T-helper 2 cell treated with Interferon-gamma antibody and Interleukin-4, amounts not matched to agents 5 μg/mL and 100 μg/mL, for 36 hours (primary cell): ENCODE data around the gene C2CD3.
A peak's percentile ranks its signal among the peaks of the same experiment; 100 is the strongest.

Experiments used
- DNase-seq: peaks from one replicate; pipeline ENCODE4 v3.0.0; 2021; ENCODE audit warnings: low spot score
- H3K27ac Mint-ChIP-seq: one replicate; pipeline ENCODE4 v1.8.0; 2021; ENCODE audit warnings: mild to moderate bottlenecking, mixed read lengths
- H3K27me3 Mint-ChIP-seq: one replicate; pipeline ENCODE4 v1.8.0; 2021; ENCODE audit warnings: low read depth, mixed read lengths
- H3K36me3 Mint-ChIP-seq: one replicate; pipeline ENCODE4 v1.8.0; 2021; ENCODE audit warnings: low read depth, mixed read lengths
- H3K4me1 Mint-ChIP-seq: one replicate; pipeline ENCODE4 v1.8.0; 2021; ENCODE audit warnings: low read depth, mixed read lengths
- H3K4me3 Mint-ChIP-seq: one replicate; pipeline ENCODE4 v1.8.0; 2022; ENCODE audit warnings: mild to moderate bottlenecking, moderate library complexity, mixed read lengths
- H3K9me3 Mint-ChIP-seq: one replicate; pipeline ENCODE4 v1.8.0; 2021; ENCODE audit warnings: mixed read lengths

Gene C2CD3

GRCh38 chr11:73981051-73981805 lies 189.6 kb downstream of the C2CD3 start:
- Mint-ChIP-seq H3K9me3 (no peaks in the 10 kb centered on the region), H3K27ac (peak overlapping the region; percentile 95), H3K27me3 (no peaks in the 10 kb centered on the region), H3K4me1 (peaks cover 65% of the 10 kb centered on the region), H3K36me3 (peaks cover 63% of the 10 kb centered on the region), H3K4me3 (peak overlapping the region; percentile 97)
- no peak for DNase-seq

- DNase-seq: peak; percentile 60
- peaks cover 71% of the 10 kb centered on the region for H3K36me3 Mint-ChIP-seq
These were observed 190.5 kb downstream of the C2CD3 start for GRCh38 chr11:73980001-73980961.

DNA sequence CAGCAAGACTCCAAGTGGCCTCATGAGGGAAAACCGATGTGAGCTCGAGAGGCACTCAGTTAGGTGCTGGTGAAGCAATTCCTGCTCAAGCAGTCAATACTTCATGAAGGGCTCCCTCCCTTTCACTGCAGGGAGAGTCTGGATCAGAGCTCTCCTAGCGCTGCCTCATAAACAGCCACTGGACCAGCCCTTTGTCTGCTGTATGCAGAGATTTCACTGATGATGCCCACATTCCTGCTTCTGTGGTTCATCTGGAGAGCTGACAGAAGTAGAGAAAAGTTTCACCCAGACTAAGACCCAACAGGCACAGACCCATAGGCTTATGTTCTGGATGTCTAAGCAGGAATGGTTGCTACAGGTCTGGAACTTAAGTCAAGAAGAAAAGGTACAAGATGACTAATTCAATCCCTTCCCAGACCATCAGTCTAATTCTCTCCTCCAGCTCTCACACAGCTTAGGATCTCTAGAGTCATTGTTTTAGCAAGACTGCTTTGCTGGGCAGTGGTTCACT lies 192.2 kb downstream of the C2CD3 start:
- Mint-ChIP-seq H3K9me3 (no peaks in the 10 kb centered on the region), H3K36me3 (peaks cover 86% of the 10 kb centered on the region)
- no peak for DNase-seq

More at GRCh38 chr11:73980001-73980961, 190.5 kb downstream of the C2CD3 start:
- Mint-ChIP-seq H3K4me3 (peak overlapping the region; percentile 97), H3K27ac (peak overlapping the region; percentile 95), H3K27me3 (no peaks in the 10 kb centered on the region), H3K4me1 (peaks cover 64% of the 10 kb centered on the region), H3K9me3 (no peaks in the 10 kb centered on the region)

GRCh38 chr11:73977856-73978519 lies 192.8 kb downstream of the C2CD3 start:
- peak overlapping the region; percentile 97 for H3K4me3 Mint-ChIP-seq
- H3K9me3 Mint-ChIP-seq: no peaks in the 10 kb centered on the region
- H3K36me3 Mint-ChIP-seq: peaks cover 88% of the 10 kb centered on the region
- DNase-seq: no peak
- H3K4me1 Mint-ChIP-seq: peaks cover 65% of the 10 kb centered on the region
- H3K27me3 Mint-ChIP-seq: no peaks in the 10 kb centered on the region
- peak overlapping the region; percentile 67 for H3K27ac Mint-ChIP-seq

More for the DNA sequence above, 192.2 kb downstream of the C2CD3 start:
- Mint-ChIP-seq H3K27ac (peak overlapping the region; percentile 94), H3K4me3 (peak overlapping the region; percentile 97), H3K27me3 (no peaks in the 10 kb centered on the region), H3K4me1 (peaks cover 68% of the 10 kb centered on the region)

DNA sequence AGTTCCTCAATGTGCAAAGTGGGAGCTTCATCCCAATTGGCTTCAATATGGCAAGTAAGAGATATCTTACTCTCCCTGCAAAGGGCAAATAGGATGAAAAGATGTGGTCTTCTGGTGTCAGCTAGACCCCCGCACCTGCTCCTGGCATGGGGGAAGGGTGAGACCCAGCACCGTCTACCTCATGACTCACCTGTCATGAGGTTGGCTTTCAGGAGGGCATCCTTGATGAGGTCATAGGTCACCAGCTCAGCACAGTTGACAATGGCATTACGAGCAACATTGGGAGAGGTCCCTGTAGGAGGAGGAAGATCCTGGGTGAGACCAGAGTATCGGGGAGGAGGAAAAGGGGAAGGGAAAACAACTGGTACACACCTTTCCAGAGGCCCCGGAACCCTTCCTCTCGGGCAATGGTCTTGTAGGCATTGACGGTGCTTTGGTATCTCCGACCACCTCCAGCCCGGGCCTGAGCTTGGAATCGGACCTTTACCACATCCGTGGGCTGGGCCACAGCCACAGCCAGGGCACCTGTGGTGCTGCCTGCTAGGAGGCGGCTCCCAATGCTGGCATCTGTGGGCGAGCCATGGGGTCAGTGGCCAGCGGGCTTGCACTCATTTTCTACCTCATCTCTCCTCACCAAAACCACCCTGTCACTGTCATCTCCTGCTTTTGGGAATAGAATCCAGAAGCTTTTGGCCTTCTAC lies 194.2 kb downstream of the C2CD3 start:
- H3K4me3 Mint-ChIP-seq: no peak overlapping the region
- peak overlapping the region; percentile 67 for H3K27ac Mint-ChIP-seq
- H3K9me3 Mint-ChIP-seq: no peaks in the 10 kb centered on the region
- no peaks in the 10 kb centered on the region for H3K27me3 Mint-ChIP-seq
- DNase-seq: no peak
- peaks cover 72% of the 10 kb centered on the region for H3K4me1 Mint-ChIP-seq
- peaks cover 85% of the 10 kb centered on the region for H3K36me3 Mint-ChIP-seq

DNA sequence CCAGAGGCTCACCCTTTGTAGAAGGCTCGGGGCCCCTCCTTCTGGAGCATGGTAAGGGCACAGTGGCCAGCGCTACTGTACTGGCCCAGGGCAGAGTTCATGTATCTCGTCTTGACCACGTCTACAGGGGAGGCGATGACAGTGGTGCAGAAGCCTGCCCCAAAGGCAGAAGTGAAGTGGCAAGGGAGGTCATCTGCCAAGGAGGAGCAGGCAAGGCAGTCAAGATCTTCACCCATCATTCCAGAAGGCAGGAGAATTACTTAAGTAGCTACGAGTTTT lies 195.4 kb downstream of the C2CD3 start:
- DNase-seq: no peak
- peaks cover 79% of the 10 kb centered on the region for H3K36me3 Mint-ChIP-seq

DNA sequence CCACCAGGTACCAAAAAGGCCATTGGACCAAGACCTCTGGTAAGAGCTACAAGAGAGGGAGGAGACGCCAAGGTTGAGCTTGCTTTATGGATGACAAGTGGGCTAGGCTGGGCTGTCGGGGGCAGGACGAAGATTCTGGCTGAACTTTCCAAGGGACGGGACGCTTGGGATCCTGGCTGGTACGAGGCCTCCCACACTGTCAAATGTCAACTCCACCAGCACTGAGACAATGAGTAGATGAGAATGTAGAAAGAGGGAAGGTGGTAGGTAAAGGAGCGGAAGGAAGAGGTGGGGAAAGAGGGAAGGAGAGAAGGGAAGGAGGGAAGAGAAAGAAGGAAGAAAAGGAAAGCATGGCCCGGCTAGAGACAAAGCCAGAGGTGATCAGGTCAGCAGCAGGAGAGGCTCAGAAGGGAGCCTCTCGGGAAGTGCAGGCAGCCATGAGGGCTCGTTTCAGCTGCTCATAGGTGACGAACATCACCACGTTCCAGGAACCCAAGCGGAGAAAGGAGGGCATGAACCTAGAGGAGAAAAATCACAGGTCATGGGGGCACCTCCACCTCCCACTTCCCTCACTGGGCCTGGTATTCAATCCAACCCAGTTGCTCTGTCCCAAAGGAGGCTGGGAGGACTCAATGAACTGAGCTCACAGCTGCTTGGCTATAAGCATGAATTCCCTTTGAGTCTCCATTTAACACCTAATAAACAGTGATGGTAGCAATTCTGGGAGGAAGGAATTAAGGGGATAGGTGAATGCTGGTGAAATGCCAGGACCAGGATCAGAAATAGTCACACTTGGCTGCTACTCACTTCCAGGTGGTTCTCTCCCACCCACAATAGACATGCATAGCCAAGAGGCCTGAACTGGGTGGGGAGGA lies 196.0 kb downstream of the C2CD3 start:
- Mint-ChIP-seq H3K27me3 (no peaks in the 10 kb centered on the region), H3K4me1 (peaks cover 73% of the 10 kb centered on the region), H3K36me3 (peaks cover 73% of the 10 kb centered on the region), H3K4me3 (peak overlapping the region; percentile 77), H3K27ac (peak overlapping the region; percentile 96), H3K9me3 (no peaks in the 10 kb centered on the region)
- no peak for DNase-seq

More for the DNA sequence above, 195.4 kb downstream of the C2CD3 start:
- Mint-ChIP-seq H3K27ac (peak overlapping the region; percentile 15), H3K27me3 (no peaks in the 10 kb centered on the region), H3K4me3 (peak overlapping the region; percentile 77), H3K9me3 (no peaks in the 10 kb centered on the region), H3K4me1 (peaks cover 73% of the 10 kb centered on the region)

- Mint-ChIP-seq H3K36me3 (peaks cover 54% of the 10 kb centered on the region), H3K9me3 (no peaks in the 10 kb centered on the region), H3K27me3 (no peaks in the 10 kb centered on the region), H3K4me3 (peak overlapping the region; percentile 77), H3K4me1 (peaks cover 71% of the 10 kb centered on the region), H3K27ac (peak overlapping the region; percentile 96)
- no peak for DNase-seq
These were observed 198.0 kb downstream of the C2CD3 start for GRCh38 chr11:73972620-73973449.

GRCh38 chr11:73972187-73972586 lies 198.6 kb downstream of the C2CD3 start:
- no peak for DNase-seq
- Mint-ChIP-seq H3K36me3 (peaks cover 48% of the 10 kb centered on the region), H3K4me1 (peaks cover 64% of the 10 kb centered on the region), H3K27ac (peak overlapping the region; percentile 96), H3K9me3 (no peaks in the 10 kb centered on the region), H3K27me3 (no peaks in the 10 kb centered on the region), H3K4me3 (no peak overlapping the region)

- H3K36me3 Mint-ChIP-seq: peaks cover 38% of the 10 kb centered on the region
- no peak for DNase-seq
- peak overlapping the region; percentile 65 for H3K27ac Mint-ChIP-seq
- no peaks in the 10 kb centered on the region for H3K27me3 Mint-ChIP-seq
- H3K9me3 Mint-ChIP-seq: no peaks in the 10 kb centered on the region
- H3K4me1 Mint-ChIP-seq: peaks cover 58% of the 10 kb centered on the region
- H3K4me3 Mint-ChIP-seq: no peak overlapping the region
These were observed 199.6 kb downstream of the C2CD3 start for GRCh38 chr11:73971175-73971719.

- no peak overlapping the region for H3K4me3 Mint-ChIP-seq
- H3K36me3 Mint-ChIP-seq: peaks cover 29% of the 10 kb centered on the region
- H3K27me3 Mint-ChIP-seq: no peaks in the 10 kb centered on the region
- DNase-seq: no peak
- peak overlapping the region; percentile 70 for H3K27ac Mint-ChIP-seq
- H3K4me1 Mint-ChIP-seq: peaks cover 54% of the 10 kb centered on the region
- no peaks in the 10 kb centered on the region for H3K9me3 Mint-ChIP-seq
These were observed 200.6 kb downstream of the C2CD3 start for GRCh38 chr11:73969991-73970800.
